Esophagus muscularis mucosa (tissue), 4 donors: ENCODE measurements around the gene TAS2R46. TPM values are rescaled to one million over a fixed set of nuclear protein-coding genes. Genes with fewer than 3 reads are reported as not detected.
"Not testable (repeated sequence)": the region's sequence is repeated elsewhere in the genome, so short reads cannot be mapped to it uniquely, and the experiment has no call there.

ENCODE experiments used
- DNase-seq: peaks from one replicate; pipeline ENCODE4 v3.0.0-alpha.2; 2017; ENCODE audit errors: extremely low spot score
- H3K27ac ChIP-seq, 4 donors: fragments of 200-600 bp; sonication (generic); replicated peaks in 1 of 4; 1 replicate in 3 of 4; 2 replicates in 1 of 4; pipeline ENCODE4 v1.5.1; 2016 to 2019; ENCODE audit warnings: mild to moderate bottlenecking in 1 of 4
- H3K27me3 ChIP-seq, 4 donors: fragments of 200-600 bp; sonication (generic); one replicate each; pipeline versions ENCODE4 v1.5.1 to v1.6.0; 2016 to 2019
- H3K36me3 ChIP-seq, 4 donors: fragments of 200-600 bp; sonication (generic); one replicate each; pipeline ENCODE4 v1.5.1; 2016 to 2019
- H3K4me1 ChIP-seq, 4 donors: fragments of 200-600 bp; sonication (generic); one replicate each; pipeline ENCODE4 v1.5.1; 2016 to 2019
- H3K4me3 ChIP-seq, 4 donors: fragments of 200-600 bp; sonication (generic); 1 replicate in 2 of 4; 2 replicates in 2 of 4; pipeline ENCODE4 v1.5.1; 2016 to 2019; ENCODE audit warnings: mild to moderate bottlenecking in 4 of 4, moderate library complexity in 1 of 4
- H3K9me3 ChIP-seq, 4 donors: fragments of 200-600 bp; sonication (generic); 1 replicate in 3 of 4; 2 replicates in 1 of 4; pipeline ENCODE4 v1.5.1; 2016 to 2019
- CTCF ChIP-seq, 3 experiments: fragments of 200-600 bp in 2 of 3; fragments of 450-650 bp in 1 of 3; sonication (generic) in 2 of 3; IDR thresholded peaks; one replicate each; pipeline ENCODE4 v1.5.1; 2017 to 2019; ENCODE audit warnings: antibody characterized with exemption in 3 of 3, mild to moderate bottlenecking in 2 of 3, moderate library complexity in 1 of 3
- EP300 ChIP-seq: sonication (generic); formaldehyde crosslinking; IDR thresholded peaks from one replicate; pipeline ENCODE4 v1.6.1; 2017; ENCODE audit warnings: antibody characterized with exemption
- POLR2A ChIP-seq: fragments of 450-650 bp; IDR thresholded peaks from one replicate; pipeline ENCODE4 v1.6.1; 2017; ENCODE audit warnings: antibody characterized with exemption, moderate library complexity, mild to moderate bottlenecking, low read depth
- POLR2AphosphoS5 ChIP-seq, 2 donors: sonication (generic); formaldehyde crosslinking; IDR thresholded peaks; one replicate each; pipeline ENCODE4 v1.6.1; 2017; ENCODE audit warnings: antibody characterized with exemption in 2 of 2
- WGBS: methylation state at CpG from one replicate; pipeline ENCODE4 v1.1.5; 2018; 5-methylcytosine and 5-hydroxymethylcytosine counted together
- intact Hi-C: fragments of 100-400 bp; cut with DNase I; formaldehyde crosslinking; loops from one replicate; pipeline ENCODE4 v1.15.1; 2023
- total RNA-seq, 4 donors: library from RNA; depleted of rRNA; stranded (reverse); fragments of >200 nt; gene quantifications; one replicate each; pipeline versions ENCODE4 v1.1.0 to v1.2.1, GENCODE V29; 2016

TAS2R46 gene
- 1 to 10 TPM in 1 of 4 donors, not detected in 3; 1.1 TPM for total RNA-seq

- H3K9me3 ChIP-seq, intact Hi-C loops, H3K4me1 ChIP-seq, H3K36me3 ChIP-seq, DNase-seq, H3K4me3 ChIP-seq, H3K27ac ChIP-seq, H3K27me3 ChIP-seq: not testable (repeated sequence)
- WGBS = 96% methylated on average over 1 of the region's 1 CpG
Observed at GRCh38 chr12:11062194-11062593, at the start of gene TAS2R46. Gene TAS2R46, minus strand, starts transcription at chr12:11062294. Its CDS starts 0 bp downstream, at chr12:11062294.

DNA sequence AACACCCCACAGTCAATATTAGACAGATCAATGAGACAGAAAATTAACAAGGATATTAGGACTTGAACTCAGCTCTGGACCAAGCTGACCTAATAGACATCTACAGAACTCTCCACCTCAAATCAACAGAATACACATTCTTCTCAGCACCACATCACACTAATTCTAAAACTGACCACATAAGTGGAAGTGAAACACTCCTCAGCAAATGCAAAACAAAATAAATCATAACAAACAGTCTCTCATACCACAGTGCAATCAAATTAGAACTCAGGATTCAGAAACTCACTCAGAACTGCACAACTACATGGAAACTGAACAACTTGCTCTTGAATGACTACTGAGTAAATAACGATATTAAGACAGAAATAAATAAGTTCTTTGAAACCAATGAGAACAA, 49.1 kb upstream of the TAS2R46 start:
- Histone ChIP-seq H3K36me3 (peaks cover 0 to 10% (median 0%) of the 10 kb centered on the region in 4 donors), H3K9me3 (peaks cover 0 to 16% (median 0%) of the 10 kb centered on the region in 4 donors)
- H3K4me3 ChIP-seq, H3K4me1 ChIP-seq, intact Hi-C loops, H3K27ac ChIP-seq, H3K27me3 ChIP-seq, DNase-seq: not testable (repeated sequence)
- WGBS = 96% methylated on average over 1 of the region's 1 CpG

DNA sequence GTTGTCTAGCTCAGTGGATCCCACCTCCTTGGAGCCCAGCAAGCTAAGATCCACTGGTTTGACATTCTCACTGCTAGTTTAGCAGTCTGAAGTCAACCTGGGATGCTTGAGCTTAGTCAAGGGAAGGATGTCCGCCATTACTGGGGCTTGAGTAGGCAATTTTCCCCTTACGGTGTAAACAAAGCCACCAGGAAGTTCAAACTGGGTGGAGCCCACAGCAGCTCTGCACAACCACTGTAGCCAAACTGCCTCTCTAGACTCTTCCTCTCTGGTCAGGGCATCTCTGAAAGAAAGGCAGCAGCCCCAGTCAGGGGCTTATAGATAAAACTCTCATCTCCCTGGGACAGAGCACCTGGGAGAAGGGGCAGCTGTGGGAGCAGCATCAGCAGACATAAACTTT, 46.8 kb upstream of the TAS2R46 start:
- Histone ChIP-seq H3K36me3 (peaks cover 0 to 10% (median 0%) of the 10 kb centered on the region in 4 donors), H3K4me3 (no peak overlapping the region), H3K9me3 (peaks cover 0 to 16% (median 0%) of the 10 kb centered on the region in 4 donors), H3K4me1 (no peaks in the 10 kb centered on the region), H3K27me3 (no peaks in the 10 kb centered on the region), H3K27ac (no peak overlapping the region)
- DNase-seq = no peak
- WGBS = 86% methylated on average over 2 of the region's 2 CpGs
- TF ChIP-seq POLR2AphosphoS5 (IDR thresholded peaks at IDR 0.05) (no peak), CTCF (IDR thresholded peaks at IDR 0.05) (no peak), EP300 (no peak), POLR2A (no peak)
- intact Hi-C loops = no loop called here

DNA sequence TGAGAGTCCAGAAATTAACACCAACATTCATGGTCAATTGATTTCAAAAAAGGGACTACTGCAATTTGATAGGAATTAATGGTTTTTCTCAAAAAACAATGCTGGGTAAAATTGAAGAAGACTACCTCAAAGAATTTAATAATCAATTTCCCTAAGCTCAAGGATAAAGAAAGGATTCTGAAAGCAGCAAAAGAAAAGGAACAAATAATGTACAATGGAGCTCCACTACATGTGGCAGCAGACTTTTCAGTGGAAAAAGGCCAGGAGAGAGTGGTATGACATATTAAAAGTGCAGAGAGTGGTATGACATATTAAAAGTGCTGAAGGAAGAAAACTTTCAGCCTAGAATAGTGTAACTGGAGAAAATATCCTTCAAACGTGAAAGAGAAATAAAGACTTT, 45.6 kb upstream of the TAS2R46 start:
- Histone ChIP-seq H3K4me3 (no peak overlapping the region), H3K27me3 (no peaks in the 10 kb centered on the region), H3K36me3 (peaks cover 0 to 10% (median 0%) of the 10 kb centered on the region in 4 donors), H3K9me3 (peaks cover 0 to 16% (median 0%) of the 10 kb centered on the region in 4 donors), H3K27ac (no peak overlapping the region), H3K4me1 (no peaks in the 10 kb centered on the region)
- 77% methylated on average over 1 of the region's 1 CpG for WGBS
- intact Hi-C loops = no loop called here
- DNase-seq = no peak
- TF ChIP-seq POLR2AphosphoS5 (IDR thresholded peaks at IDR 0.05) = no peak
- TF ChIP-seq CTCF (IDR thresholded peaks at IDR 0.05) = no peak
- TF ChIP-seq EP300 = no peak
- no peak for TF ChIP-seq POLR2A

- Histone ChIP-seq H3K4me3 (no peak overlapping the region), H3K27me3 (no peaks in the 10 kb centered on the region), H3K9me3 (peaks cover 0 to 6% (median 0%) of the 10 kb centered on the region in 4 donors), H3K27ac (no peak overlapping the region), H3K4me1 (no peaks in the 10 kb centered on the region), H3K36me3 (peaks cover 0 to 10% (median 0%) of the 10 kb centered on the region in 4 donors)
- 97% methylated on average over 2 of the region's 2 CpGs for WGBS
- TF ChIP-seq POLR2AphosphoS5 (IDR thresholded peaks at IDR 0.05) (no peak), EP300 (no peak), POLR2A (no peak), CTCF (IDR thresholded peaks at IDR 0.05) (no peak)
- DNase-seq = no peak
- intact Hi-C loops = no loop called here
Observed at GRCh38 chr12:11106288-11106687, 44.2 kb upstream of the TAS2R46 start.

DNA sequence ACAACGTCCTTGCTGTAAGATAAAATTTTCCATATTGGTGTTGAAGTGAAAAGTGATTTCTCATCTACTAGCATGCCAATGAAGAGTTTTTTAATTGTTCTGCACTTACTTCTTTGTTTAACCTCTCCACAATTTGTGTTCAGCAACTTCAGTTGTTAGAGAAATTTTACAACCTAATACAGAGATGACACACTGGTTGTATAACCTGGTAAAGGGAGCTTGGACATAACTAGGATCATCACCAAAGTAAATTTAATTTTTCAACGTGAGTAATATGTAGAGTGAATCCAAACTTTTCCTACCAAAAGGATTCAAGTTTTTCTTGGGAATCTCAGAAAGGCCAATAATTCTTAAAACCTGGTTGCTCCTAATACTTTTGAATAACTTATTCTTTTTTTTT, 43.5 kb upstream of the TAS2R46 start:
- H3K27ac ChIP-seq = no peak overlapping the region
- peaks cover 0 to 3% (median 0%) of the 10 kb centered on the region in 4 donors for H3K9me3 ChIP-seq
- no peak overlapping the region for H3K4me3 ChIP-seq
- 72% methylated on average over 2 of the region's 2 CpGs for WGBS
- no peaks in the 10 kb centered on the region for H3K27me3 ChIP-seq
- TF ChIP-seq POLR2A (no peak), CTCF (IDR thresholded peaks at IDR 0.05) (no peak), POLR2AphosphoS5 (IDR thresholded peaks at IDR 0.05) (no peak), EP300 (no peak)
- H3K4me1 ChIP-seq = no peaks in the 10 kb centered on the region
- intact Hi-C loops = no loop called here
- DNase-seq = no peak
- peaks cover 0 to 10% (median 0%) of the 10 kb centered on the region in 4 donors for H3K36me3 ChIP-seq

- H3K9me3 ChIP-seq, H3K4me3 ChIP-seq, H3K27me3 ChIP-seq, H3K36me3 ChIP-seq, H3K4me1 ChIP-seq, H3K27ac ChIP-seq, DNase-seq, intact Hi-C loops: not testable (repeated sequence)
- no CpG with 5 or more reads among the region's 2 CpGs for WGBS
Observed at GRCh38 chr12:11094910-11095309, 32.8 kb upstream of the TAS2R46 start.
